NCI-H2171 (cell line): ENCODE results near the gene RHO.
"Not testable (repeated sequence)": the region's sequence is repeated elsewhere in the genome, so short reads cannot be mapped to it uniquely, and the experiment has no call there.

Experiments
- DNase-seq: peaks from one replicate; lab custom pipeline; 2025; lab: John Stamatoyannopoulos, UW

The RHO gene

GRCh38 chr3:129528589-129529100 is at the start of gene RHO:
TSS of gene RHO (plus strand) at chr3:129528639. CDS start at chr3:129528734, 95 bp downstream.
- DNase-seq = no peak

- DNase-seq = not testable (repeated sequence)
These were observed 47.1 kb upstream of the RHO start for GRCh38 chr3:129481225-129481765.

- no peak for DNase-seq
These were observed 46.6 kb upstream of the RHO start for GRCh38 chr3:129481766-129482332.

- no peak for DNase-seq
These were observed 45.7 kb upstream of the RHO start for GRCh38 chr3:129482721-129483120.

GRCh38 chr3:129483870-129484269 is 44.6 kb upstream of the RHO start:
- no peak for DNase-seq

GRCh38 chr3:129485146-129485545 is 43.3 kb upstream of the RHO start:
- DNase-seq = not testable (repeated sequence)

GRCh38 chr3:129485721-129486663 is 42.4 kb upstream of the RHO start:
- no peak for DNase-seq

GRCh38 chr3:129486664-129487035 is 41.8 kb upstream of the RHO start:
- DNase-seq = no peak

- no peak for DNase-seq
These were observed 41.1 kb upstream of the RHO start for GRCh38 chr3:129487183-129487867.

GRCh38 chr3:129487868-129488335 is 40.5 kb upstream of the RHO start:
- DNase-seq = not testable (repeated sequence)

- DNase-seq = not testable (repeated sequence)
These were observed 39.2 kb upstream of the RHO start for GRCh38 chr3:129489258-129489657.

GRCh38 chr3:129490273-129490675 is 38.2 kb upstream of the RHO start:
- peak; percentile 86 for DNase-seq

GRCh38 chr3:129491077-129491476 is 37.4 kb upstream of the RHO start:
- DNase-seq = not testable (repeated sequence)

GRCh38 chr3:129491794-129492193 is 36.6 kb upstream of the RHO start:
- DNase-seq = no peak

GRCh38 chr3:129492691-129493090 is 35.7 kb upstream of the RHO start:
- no peak for DNase-seq

GRCh38 chr3:129493206-129493605 is 35.2 kb upstream of the RHO start:
- no peak for DNase-seq

- not testable (repeated sequence) for DNase-seq
These were observed 33.9 kb upstream of the RHO start for GRCh38 chr3:129494499-129494898.

GRCh38 chr3:129495006-129495639 is 33.3 kb upstream of the RHO start:
- DNase-seq = not testable (repeated sequence)

GRCh38 chr3:129497876-129498275 is 30.6 kb upstream of the RHO start:
- not testable (repeated sequence) for DNase-seq

- not testable (repeated sequence) for DNase-seq
These were observed 29.6 kb upstream of the RHO start for GRCh38 chr3:129498603-129499488.
